ENCODE data around the gene CLMP.

CLMP gene

DNA sequence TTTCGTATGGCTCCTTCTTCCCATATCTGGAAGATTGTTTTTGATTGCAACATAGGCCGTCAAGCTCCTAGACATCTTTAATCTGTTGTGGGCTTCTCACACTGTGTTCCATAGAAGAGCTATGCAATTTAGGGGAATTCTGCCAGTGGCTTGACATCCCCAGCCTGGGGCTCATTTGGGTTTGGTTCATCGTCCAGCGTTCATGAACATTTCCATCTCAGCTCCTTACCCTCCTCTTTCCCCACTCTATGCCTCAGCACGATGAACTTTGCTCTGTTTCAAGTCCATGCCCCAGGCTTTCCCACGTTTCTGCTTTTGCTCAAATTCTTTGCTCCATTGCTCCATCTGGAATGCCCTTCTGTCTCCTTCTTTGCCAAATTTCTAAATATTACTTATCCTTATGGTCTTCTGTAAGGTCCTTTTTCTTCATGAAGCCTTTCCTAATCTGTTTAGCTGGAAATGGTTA is 26.1 kb upstream of the CLMP start:
- TF ChIP-seq USF1 (IDR thresholded peaks at IDR 0.05) (no peak), TEAD4 (IDR thresholded peaks at IDR 0.05) (no peak), YY1 (IDR thresholded peaks at IDR 0.05; ENCODE audit: low read depth) (no peak), TCF12 (IDR thresholded peaks at IDR 0.05; ENCODE audit: low read depth) (no peak), EGR1 (IDR thresholded peaks at IDR 0.05) (no peak), NFIC (IDR thresholded peaks at IDR 0.05) (no peak), FOXM1 (IDR thresholded peaks at IDR 0.05; ENCODE audit: borderline replicate concordance, low read depth) (no peak), ZBTB7A (IDR thresholded peaks at IDR 0.05; ENCODE audit: low read depth) (no peak), EP300 (IDR thresholded peaks at IDR 0.05; ENCODE audit: borderline replicate concordance) (no peak)

DNA sequence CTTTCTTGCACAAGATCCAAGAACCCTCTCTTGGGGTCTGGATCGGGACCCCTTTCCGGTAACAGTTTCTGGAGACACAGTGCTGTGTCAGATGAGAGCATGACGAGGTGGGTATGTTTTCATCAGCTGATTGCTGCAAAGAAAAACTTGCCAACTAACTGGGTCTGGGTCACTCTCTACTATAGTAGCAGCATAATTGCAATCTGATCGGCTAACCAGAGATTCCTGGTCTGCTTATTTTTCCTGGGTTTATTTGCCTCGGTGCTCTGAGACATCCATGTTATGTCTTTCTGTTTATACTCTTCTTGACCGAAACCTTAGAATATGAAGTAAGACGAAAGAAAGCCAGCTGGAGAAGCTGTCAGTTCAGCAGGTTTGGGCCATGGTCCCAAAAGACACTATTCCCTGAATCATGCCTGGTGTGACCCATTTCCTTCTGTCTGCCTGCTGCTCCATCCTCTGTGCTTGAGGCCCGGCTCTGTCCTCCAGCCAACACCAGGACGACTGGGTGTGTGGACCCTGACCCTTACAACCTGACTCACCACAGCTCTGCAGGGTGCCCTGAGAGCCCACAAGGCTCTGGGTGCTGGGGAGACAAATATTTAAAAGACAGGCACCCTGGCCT is 24.1 kb upstream of the CLMP start:
- no peak for TF ChIP-seq EGR1 (IDR thresholded peaks at IDR 0.05)

DNA sequence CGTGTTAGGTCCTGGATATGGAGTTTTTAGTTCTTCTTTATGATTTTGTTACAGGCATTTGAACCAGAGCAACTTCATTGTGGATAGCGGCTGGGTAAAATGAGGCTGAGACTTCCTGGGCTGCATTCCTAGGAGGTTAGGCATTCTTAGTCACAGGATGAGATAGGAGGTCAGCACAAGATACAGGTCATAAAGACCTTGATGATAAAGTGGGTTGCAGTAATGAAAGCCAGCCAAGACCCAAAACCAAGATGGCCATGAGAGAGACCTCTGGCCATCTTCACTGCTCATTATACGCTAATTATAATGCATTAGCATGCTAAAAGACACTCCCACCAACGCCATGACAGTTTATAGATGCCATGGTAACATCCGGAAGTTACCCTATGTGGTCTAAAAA is 23.4 kb upstream of the CLMP start:
- TF ChIP-seq CREB1 (IDR thresholded peaks at IDR 0.05; ENCODE audit: low read depth) = no peak

DNA sequence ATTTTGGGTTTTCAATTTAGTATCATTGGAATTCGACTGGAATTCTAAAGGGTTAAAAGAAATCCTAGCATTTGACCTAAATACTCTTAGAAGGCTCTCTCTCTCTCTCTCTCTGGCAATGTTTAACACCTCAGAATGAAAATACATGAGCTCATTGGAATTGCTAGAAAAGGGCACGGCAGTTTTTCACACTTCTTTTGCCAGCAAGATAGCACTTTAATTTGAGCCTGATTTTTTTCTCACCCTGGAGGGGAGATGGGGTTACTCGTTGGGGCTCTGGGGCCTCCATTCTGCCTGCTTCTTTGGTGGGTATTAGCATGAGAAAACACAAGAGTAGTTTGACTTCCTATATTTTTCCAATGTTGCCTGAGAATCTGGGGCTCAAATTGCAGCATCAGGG is 22.8 kb upstream of the CLMP start:
- TF ChIP-seq YY1 (IDR thresholded peaks at IDR 0.05; ENCODE audit: low read depth) (no peak), REST (IDR thresholded peaks at IDR 0.05; ENCODE audit: low read depth) (no peak)
- TF ChIP-seq, protein P1, sequence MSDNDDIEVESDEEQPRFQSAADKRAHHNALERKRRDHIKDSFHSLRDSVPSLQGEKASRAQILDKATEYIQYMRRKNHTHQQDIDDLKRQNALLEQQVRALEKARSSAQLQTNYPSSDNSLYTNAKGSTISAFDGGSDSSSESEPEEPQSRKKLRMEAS (IDR thresholded peaks at IDR 0.05) = no peak

- TF ChIP-seq NFIC (IDR thresholded peaks at IDR 0.05) (no peak), EP300 (IDR thresholded peaks at IDR 0.05; ENCODE audit: borderline replicate concordance) (no peak), RAD21 (IDR thresholded peaks at IDR 0.05; ENCODE audit: low read depth) (no peak), YY1 (IDR thresholded peaks at IDR 0.05; ENCODE audit: low read depth) (no peak), TEAD4 (IDR thresholded peaks at IDR 0.05) (no peak), REST (IDR thresholded peaks at IDR 0.05; ENCODE audit: low read depth) (no peak), TCF12 (IDR thresholded peaks at IDR 0.05; ENCODE audit: low read depth) (no peak), ZBTB7A (IDR thresholded peaks at IDR 0.05; ENCODE audit: low read depth) (no peak), EGR1 (IDR thresholded peaks at IDR 0.05) (no peak), CREB1 (IDR thresholded peaks at IDR 0.05; ENCODE audit: low read depth) (no peak), FOXM1 (IDR thresholded peaks at IDR 0.05; ENCODE audit: borderline replicate concordance, low read depth) (no peak), CEBPB (IDR thresholded peaks at IDR 0.05) (no peak)
- TF ChIP-seq, protein P1 (IDR thresholded peaks at IDR 0.05) = no peak
Observed at GRCh38 chr11:123216249-123216648, 21.2 kb upstream of the CLMP start.

DNA sequence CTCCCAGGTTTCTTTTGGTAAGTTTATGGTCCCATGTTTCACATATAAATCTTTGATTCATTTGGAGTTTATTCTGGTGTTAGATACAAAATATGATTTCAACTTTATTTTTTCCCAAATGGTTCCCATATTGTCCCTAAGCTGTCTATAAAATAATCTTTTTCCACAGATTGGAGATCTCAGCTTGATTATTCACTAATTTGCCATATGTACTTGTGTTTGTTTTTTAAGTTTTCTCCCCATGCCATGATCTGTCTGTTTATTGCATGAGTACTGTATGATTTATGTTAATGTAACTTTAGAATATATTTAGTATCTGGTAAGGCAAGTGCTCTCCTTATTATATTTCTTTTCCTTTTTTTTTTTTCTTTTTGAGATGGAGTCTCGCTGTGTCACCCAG is 19.9 kb upstream of the CLMP start:
- TF ChIP-seq TCF12 (IDR thresholded peaks at IDR 0.05; ENCODE audit: low read depth) = no peak
- TF ChIP-seq EP300 (IDR thresholded peaks at IDR 0.05; ENCODE audit: borderline replicate concordance) = no peak
- no peak for TF ChIP-seq TEAD4 (IDR thresholded peaks at IDR 0.05)
- TF ChIP-seq TAF1 (IDR thresholded peaks at IDR 0.05; ENCODE audit: low read depth) = no peak
- no peak for TF ChIP-seq CEBPB (IDR thresholded peaks at IDR 0.05)
- no peak for TF ChIP-seq CREB1 (IDR thresholded peaks at IDR 0.05; ENCODE audit: low read depth)
- TF ChIP-seq EGR1 (IDR thresholded peaks at IDR 0.05) = no peak
- TF ChIP-seq ZBTB7A (IDR thresholded peaks at IDR 0.05; ENCODE audit: low read depth) = no peak
- no peak for TF ChIP-seq YY1 (IDR thresholded peaks at IDR 0.05; ENCODE audit: low read depth)
- TF ChIP-seq RAD21 (IDR thresholded peaks at IDR 0.05; ENCODE audit: low read depth) = no peak
- TF ChIP-seq FOXM1 (IDR thresholded peaks at IDR 0.05; ENCODE audit: borderline replicate concordance, low read depth) = no peak
- TF ChIP-seq, protein P1 (IDR thresholded peaks at IDR 0.05) = no peak
- TF ChIP-seq REST (IDR thresholded peaks at IDR 0.05; ENCODE audit: low read depth) = no peak
- TF ChIP-seq USF1 (IDR thresholded peaks at IDR 0.05) = no peak
